ENCODE data around the gene PPIF. TPM values are rescaled to one million over a fixed set of nuclear protein-coding genes. Genes with fewer than 3 reads are reported as not detected.

PPIF gene
- total RNA-seq, 1 donor = 29.6 TPM

DNA sequence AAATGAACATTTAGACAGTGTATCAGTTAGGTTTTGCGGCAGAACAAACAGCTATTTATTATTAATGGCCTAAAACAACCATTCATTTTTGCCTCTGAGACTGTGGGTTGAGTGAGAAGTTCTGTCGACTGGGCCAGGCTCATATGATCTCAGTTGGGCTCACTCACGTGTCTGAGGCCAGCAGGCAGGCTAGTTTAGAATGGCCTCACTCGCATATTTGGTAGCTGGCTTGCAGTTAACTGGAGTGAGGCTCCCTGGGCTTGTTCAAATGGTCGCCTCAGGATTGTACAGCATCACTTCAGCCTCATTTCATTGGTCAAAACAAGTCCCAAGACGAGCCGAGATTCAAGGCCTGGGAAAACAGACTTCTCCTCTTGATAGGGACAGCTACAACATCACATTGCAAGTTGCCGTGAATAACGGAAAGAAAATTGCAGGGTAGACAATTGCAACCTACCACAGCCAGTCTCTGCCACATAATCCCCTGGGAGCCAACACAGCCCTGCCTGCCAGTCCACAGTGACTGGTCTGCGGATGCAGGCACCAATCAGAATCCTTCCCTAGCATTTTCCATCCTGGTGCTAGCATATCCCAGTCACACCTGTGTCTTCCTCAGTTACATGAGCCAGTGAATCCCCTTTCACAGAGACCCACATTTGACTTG lies 23.1 kb upstream of the PPIF start:
- TF ChIP-seq, protein P1, sequence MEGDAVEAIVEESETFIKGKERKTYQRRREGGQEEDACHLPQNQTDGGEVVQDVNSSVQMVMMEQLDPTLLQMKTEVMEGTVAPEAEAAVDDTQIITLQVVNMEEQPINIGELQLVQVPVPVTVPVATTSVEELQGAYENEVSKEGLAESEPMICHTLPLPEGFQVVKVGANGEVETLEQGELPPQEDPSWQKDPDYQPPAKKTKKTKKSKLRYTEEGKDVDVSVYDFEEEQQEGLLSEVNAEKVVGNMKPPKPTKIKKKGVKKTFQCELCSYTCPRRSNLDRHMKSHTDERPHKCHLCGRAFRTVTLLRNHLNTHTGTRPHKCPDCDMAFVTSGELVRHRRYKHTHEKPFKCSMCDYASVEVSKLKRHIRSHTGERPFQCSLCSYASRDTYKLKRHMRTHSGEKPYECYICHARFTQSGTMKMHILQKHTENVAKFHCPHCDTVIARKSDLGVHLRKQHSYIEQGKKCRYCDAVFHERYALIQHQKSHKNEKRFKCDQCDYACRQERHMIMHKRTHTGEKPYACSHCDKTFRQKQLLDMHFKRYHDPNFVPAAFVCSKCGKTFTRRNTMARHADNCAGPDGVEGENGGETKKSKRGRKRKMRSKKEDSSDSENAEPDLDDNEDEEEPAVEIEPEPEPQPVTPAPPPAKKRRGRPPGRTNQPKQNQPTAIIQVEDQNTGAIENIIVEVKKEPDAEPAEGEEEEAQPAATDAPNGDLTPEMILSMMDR (IDR thresholded peaks at IDR 0.05; ENCODE audit: insufficient read depth, low read length) = no peak
- DNase-seq (ENCODE audit: low read depth) = no peak
- no peak overlapping the region for H3K4me3 ChIP-seq (ENCODE audit: low read depth, low read length)

DNA sequence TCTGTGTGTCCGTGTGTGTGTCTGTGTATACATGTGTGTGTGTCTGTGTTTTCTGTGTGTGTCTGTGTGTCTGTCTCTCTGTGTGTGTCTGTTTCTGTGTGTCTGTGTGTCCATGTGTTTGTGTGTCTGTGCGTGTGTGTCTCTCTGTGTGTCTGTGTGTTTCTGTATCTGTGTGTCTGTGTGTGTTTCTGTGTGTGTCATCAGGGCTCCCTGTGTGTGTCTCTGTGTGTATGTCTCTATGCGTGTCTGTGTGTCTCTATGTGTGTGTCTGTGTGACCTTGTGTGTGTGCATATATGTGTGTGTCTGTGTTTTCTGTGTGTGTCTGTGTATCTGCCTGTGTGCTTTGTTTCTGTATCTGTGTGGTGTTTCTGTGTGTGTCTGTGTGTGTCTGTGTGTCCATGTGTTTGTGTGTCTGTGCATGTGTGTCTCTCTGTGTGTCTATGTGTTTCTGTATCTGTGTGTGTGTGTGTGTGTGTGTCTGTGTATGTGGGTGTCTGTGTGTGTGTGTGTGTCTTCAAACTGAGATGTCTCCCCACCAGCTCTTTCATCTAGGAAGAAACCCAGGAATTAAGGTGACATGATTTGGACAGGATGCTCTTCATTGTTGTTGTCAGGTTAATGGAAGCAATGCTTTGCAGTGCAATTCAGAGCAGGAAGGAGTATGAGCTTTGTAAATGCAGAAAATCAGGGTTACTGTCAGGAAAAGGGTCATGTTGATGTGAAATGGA lies 20.7 kb upstream of the PPIF start:
- H3K4me3 ChIP-seq (ENCODE audit: low read depth, low read length) = no peak overlapping the region
- TF ChIP-seq, protein P1 (IDR thresholded peaks at IDR 0.05; ENCODE audit: insufficient read depth, low read length) = no peak
- no peak for DNase-seq (ENCODE audit: low read depth)

DNA sequence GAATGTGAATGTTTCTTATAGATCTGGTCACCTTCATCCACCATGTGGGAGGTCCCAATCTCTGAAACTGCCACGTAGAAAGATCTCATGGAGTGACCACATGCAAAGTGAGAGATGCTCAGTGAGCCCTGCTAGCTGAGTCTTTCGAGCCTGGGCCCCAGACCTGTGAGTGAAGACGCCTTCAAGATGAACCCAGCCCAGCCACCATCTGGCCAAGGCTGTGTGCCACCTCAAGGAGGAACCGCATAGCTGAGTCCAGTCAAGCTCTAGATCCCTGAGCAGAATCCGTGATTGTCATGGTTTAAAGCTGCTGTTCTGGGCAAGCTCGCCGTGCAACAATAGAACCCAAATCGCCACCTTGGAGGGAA lies 20.2 kb upstream of the PPIF start:
- no peak for DNase-seq (ENCODE audit: low read depth)
- H3K4me3 ChIP-seq (ENCODE audit: low read depth, low read length) = no peak overlapping the region
- TF ChIP-seq, protein P1 (IDR thresholded peaks at IDR 0.05; ENCODE audit: insufficient read depth, low read length) = no peak

DNA sequence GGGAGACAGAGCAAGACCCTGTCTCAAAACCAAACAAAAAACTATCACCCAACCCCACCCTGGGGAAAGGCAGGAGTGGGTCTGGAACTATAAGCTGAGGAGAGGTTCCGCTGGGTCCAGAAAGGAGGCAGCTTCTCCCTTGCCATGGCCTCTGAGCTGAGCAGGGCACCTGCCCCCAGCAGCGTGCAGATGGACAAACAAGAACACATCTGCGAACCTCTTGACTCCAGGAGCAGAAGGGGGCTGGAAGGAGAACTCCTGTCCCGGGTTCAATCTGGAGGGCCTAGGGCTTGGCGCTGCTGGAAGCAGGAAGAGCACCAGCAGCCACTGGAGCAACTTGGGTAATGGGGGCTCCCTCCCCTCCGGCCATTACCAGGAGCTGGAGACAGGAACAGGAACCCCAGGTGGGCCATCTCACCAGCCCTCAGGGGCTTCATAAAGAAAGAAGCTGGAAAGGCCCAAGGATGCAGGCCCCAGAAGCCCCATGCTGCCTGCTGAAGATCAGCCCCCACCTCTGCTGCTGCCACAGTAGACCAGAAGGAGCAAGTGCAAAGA lies 19.0 kb upstream of the PPIF start:
- no peak for DNase-seq (ENCODE audit: low read depth)
- H3K4me3 ChIP-seq (ENCODE audit: low read depth, low read length) = no peak overlapping the region
- TF ChIP-seq, protein P1 (IDR thresholded peaks at IDR 0.05; ENCODE audit: insufficient read depth, low read length) = no peak

DNA sequence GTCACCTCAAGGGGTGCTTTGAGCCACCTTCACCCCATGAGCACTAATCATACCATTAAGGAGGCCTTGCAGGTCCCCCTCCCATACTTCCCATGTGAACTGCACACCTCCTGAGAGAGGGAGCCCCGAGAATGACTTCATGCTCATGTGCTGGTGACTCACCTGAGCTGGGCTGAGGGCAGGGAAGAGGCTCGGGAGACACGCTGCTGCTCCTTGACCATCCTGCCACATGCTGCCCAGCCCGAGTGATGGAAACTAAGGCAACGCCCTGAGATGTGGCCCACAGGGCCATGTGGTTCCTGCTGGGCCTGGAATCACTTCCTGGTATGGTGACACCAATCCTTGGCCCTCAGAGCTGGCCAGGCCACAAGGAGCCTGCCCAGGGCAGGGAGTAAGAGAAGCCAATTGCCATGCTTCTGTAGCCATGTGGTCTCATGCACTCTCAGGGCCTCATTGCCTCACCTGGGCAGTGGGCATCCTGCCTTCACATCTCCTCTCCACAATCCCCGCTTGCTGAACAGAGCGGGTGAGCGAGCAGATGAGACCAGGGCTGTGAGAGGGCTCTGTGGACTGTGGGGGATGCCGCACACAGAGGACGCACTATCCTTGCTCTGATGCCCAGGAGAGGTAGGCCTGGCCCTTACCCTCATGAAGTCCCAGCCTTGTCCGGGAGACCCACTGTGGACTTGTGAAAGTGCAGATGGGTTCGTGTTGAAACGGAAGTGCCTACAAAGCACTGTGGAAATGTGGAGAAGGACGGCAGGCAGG lies 18.3 kb upstream of the PPIF start:
- TF ChIP-seq, protein P1 (IDR thresholded peaks at IDR 0.05; ENCODE audit: insufficient read depth, low read length) = no peak
- DNase-seq (ENCODE audit: low read depth) = no peak
- no peak overlapping the region for H3K4me3 ChIP-seq (ENCODE audit: low read depth, low read length)

DNA sequence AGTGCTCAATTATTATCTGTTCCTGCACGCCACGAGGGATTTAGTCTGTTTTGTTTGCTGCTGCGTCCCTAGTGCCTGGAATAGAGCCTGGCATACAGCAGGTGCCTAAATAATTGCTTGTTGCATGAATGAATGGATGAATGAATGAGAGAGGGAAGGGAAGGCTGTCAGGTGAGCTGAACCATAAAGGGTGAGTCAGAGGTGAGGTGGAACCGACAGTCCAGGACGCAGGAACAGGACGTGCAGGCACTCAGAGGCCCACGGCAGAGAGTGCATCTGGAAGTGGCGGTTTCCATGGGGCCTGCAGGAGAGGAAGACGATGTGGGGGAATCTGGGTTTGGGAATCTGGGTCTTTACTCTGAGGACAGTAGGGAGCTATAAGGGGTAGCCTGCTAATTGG lies 17.7 kb upstream of the PPIF start:
- DNase-seq (ENCODE audit: low read depth) = no peak
- no peak overlapping the region for H3K4me3 ChIP-seq (ENCODE audit: low read depth, low read length)
- TF ChIP-seq, protein P1 (IDR thresholded peaks at IDR 0.05; ENCODE audit: insufficient read depth, low read length) = no peak
